Lower leg skin (tissue), 3 donors: ENCODE measurements around the gene MINDY4B.

Source experiments
- CTCF ChIP-seq, 3 donors: fragments of 450-650 bp; IDR thresholded peaks; one replicate each; pipeline ENCODE4 v1.5.1; 2016; ENCODE audit warnings: antibody characterized with exemption in 3 of 3, mild to moderate bottlenecking in 3 of 3, moderate library complexity in 2 of 3
- POLR2A ChIP-seq, 2 donors: fragments of 450-650 bp; IDR thresholded peaks; one replicate each; pipeline ENCODE4 v1.6.1; 2016 to 2017; ENCODE audit warnings: antibody characterized with exemption in 2 of 2, mild to moderate bottlenecking in 1 of 2, moderate library complexity in 1 of 2

GRCh38 chr3:150899141-150899540 lies 6.1 kb downstream of the MINDY4B start:
- no peak for TF ChIP-seq CTCF (IDR thresholded peaks at IDR 0.05)
- no peak for TF ChIP-seq POLR2A (IDR thresholded peaks at IDR 0.05)
